Lower leg skin (tissue), 4 donors: ENCODE results near the gene TMEM192. TPM values are rescaled to one million over a fixed set of nuclear protein-coding genes. Genes with fewer than 3 reads are reported as not detected.

Experiments used
- DNase-seq, 2 donors: peaks; one replicate each; pipeline ENCODE4 v3.0.0-alpha.2; 2019; ENCODE audit warnings: low spot score in 2 of 2
- H3K4me3 ChIP-seq: fragments of 200-600 bp; sonication (generic); 2 replicates; pipeline ENCODE4 v1.5.1; 2017; ENCODE audit warnings: mild to moderate bottlenecking, low read depth; ENCODE audit not compliant: poor library complexity, severe bottlenecking
- POLR2A ChIP-seq, 2 donors: fragments of 450-650 bp; IDR thresholded peaks; one replicate each; pipeline ENCODE4 v1.6.1; 2016 to 2017; ENCODE audit warnings: antibody characterized with exemption in 2 of 2, mild to moderate bottlenecking in 1 of 2, moderate library complexity in 1 of 2
- WGBS, 2 donors: methylation state at CpG; one replicate each; pipeline ENCODE4 v1.1.5; 2018; 5-methylcytosine and 5-hydroxymethylcytosine counted together
- intact Hi-C: fragments of 100-400 bp; cut with DNase I; formaldehyde crosslinking; loops from one replicate; pipeline ENCODE4 v1.15.0; 2023; ENCODE audit warnings: low total_unique reads
- total RNA-seq, 4 donors: library from RNA; depleted of rRNA; stranded (reverse); fragments of >200 nt; gene quantifications; one replicate each; pipeline ENCODE4 v1.1.0, GENCODE V29; 2016
- TF ChIP-seq, protein P1 (sequence below), 3 donors: fragments of 450-650 bp; IDR thresholded peaks; one replicate each; pipeline ENCODE4 v1.5.1; 2016; ENCODE audit warnings: antibody characterized with exemption in 3 of 3, mild to moderate bottlenecking in 3 of 3, moderate library complexity in 2 of 3

The TMEM192 gene
- total RNA-seq, 4 donors from 2014 or later = 7.0 to 12.6 (median 11.4) TPM

DNA sequence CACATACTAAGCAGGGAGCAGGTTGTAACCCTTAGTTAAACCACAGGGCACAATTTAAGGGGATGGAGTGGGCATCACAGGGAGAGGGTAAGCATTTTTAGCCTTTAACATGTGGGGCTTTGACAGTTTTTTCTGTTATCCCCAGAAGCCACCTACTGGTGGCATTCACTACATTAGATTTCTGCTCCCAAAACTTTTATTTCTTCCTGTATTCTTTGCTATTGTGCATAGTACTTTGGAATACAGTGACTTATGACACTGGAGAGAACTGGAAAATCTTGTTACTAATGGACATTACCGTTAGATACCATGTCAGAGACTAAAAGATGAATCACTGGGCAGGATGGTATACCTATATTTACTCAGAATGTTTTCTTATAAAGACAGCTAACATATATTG lies 51.7 kb downstream of the TMEM192 start:
- H3K4me3 ChIP-seq = no peak overlapping the region
- 31 to 37% methylated on average over 1 of the region's 1 CpG for WGBS, 2 donors
- intact Hi-C loops = no loop called here
- no peak for DNase-seq
- no peak for TF ChIP-seq POLR2A (IDR thresholded peaks at IDR 0.05)
- TF ChIP-seq, protein P1, sequence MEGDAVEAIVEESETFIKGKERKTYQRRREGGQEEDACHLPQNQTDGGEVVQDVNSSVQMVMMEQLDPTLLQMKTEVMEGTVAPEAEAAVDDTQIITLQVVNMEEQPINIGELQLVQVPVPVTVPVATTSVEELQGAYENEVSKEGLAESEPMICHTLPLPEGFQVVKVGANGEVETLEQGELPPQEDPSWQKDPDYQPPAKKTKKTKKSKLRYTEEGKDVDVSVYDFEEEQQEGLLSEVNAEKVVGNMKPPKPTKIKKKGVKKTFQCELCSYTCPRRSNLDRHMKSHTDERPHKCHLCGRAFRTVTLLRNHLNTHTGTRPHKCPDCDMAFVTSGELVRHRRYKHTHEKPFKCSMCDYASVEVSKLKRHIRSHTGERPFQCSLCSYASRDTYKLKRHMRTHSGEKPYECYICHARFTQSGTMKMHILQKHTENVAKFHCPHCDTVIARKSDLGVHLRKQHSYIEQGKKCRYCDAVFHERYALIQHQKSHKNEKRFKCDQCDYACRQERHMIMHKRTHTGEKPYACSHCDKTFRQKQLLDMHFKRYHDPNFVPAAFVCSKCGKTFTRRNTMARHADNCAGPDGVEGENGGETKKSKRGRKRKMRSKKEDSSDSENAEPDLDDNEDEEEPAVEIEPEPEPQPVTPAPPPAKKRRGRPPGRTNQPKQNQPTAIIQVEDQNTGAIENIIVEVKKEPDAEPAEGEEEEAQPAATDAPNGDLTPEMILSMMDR (IDR thresholded peaks at IDR 0.05) = no peak

GRCh38 chr4:165059386-165059785 lies 53.3 kb downstream of the TMEM192 start:
- H3K4me3 ChIP-seq = no peak overlapping the region
- intact Hi-C loops = no loop called here
- DNase-seq = no peak
- 75 to 79% methylated on average over 4 of the region's 4 CpGs for WGBS, 2 donors
- no peak for TF ChIP-seq POLR2A (IDR thresholded peaks at IDR 0.05)
- TF ChIP-seq, protein P1 (IDR thresholded peaks at IDR 0.05) = no peak

GRCh38 chr4:165058666-165059065 lies 54.0 kb downstream of the TMEM192 start:
- no peak overlapping the region for H3K4me3 ChIP-seq
- TF ChIP-seq, protein P1 (IDR thresholded peaks at IDR 0.05) = no peak
- TF ChIP-seq POLR2A (IDR thresholded peaks at IDR 0.05) = no peak
- no peak for DNase-seq
- WGBS, 2 donors = 67 to 76% methylated on average over 2 of the region's 2 CpGs
- intact Hi-C loops = no loop called here

DNA sequence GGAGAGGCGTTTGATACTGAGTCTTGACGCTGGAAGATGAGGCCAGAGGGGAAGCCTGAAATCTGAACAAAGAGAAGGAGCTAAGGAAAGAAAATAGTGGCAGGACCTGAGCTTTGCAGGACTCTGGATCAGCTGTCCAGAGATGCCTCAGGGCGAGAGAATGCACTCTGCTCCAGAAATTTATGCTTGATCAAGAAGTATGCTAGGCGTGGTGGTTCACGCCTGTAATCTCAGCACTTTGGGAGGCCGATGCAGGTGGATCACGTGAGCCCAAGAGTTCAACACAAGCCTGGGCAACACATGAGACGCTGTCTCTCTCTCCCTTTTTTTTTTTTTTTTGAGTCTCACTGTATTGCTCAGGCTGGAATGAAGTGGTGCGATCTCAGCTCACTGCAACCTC lies 57.1 kb downstream of the TMEM192 start:
- no peak overlapping the region for H3K4me3 ChIP-seq
- no peak for DNase-seq
- WGBS, 2 donors = 90% methylated on average over 9 of the region's 9 CpGs
- TF ChIP-seq POLR2A (IDR thresholded peaks at IDR 0.05) = no peak
- TF ChIP-seq, protein P1 (IDR thresholded peaks at IDR 0.05) = no peak
- intact Hi-C loops = no loop called here

DNA sequence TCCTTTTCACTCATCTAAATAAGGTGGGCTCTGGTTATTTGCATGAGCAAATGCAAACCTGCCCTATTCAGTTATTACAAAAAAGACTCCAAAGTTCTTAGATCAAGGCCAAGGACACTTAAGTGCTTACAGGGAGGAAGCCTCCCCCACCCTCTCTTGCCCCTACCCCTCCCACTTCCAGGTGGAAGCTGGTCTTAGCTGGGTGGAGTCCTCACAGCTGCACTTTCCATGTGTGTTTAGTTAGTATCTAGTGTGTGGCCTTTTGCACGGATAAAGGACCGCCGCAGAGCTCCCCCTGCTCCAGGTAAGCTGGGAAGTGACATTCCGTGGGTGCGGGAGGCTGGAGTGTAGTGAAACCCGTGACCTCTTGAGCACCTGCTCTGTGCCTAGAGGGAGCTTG lies 59.0 kb downstream of the TMEM192 start, which contains the start of gene TRIM75:
TRIM75 (plus strand) TSS at position 222 of the 400 bp plus-strand sequence. CDS start 5,282 bp downstream, outside the sequence.
- intact Hi-C loops = no loop called here
- no peak for DNase-seq
- 80 to 85% methylated on average over 6 of the region's 6 CpGs for WGBS, 2 donors
- TF ChIP-seq, protein P1 (IDR thresholded peaks at IDR 0.05) = no peak
- TF ChIP-seq POLR2A (IDR thresholded peaks at IDR 0.05) = no peak
- H3K4me3 ChIP-seq = no peak within 1 kb of the TSS

DNA sequence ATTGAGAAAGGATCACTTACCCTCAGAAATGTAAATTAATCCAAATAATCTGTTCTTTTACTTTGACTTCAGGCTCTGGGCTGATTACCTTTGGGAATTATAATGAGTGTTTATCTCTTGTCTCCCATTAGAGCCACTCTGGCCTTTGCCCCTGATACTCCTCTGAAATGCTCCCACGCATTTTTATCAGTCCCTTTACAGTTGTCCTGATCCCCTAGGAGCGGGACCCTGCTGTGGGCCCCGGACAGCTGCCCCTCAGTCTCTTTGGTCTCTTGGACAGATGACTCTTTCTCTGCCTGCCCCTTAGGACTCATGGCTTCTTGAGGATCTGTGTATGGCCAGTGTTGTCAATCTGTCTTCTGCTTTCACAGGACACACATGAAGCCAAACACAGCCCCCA lies 60.0 kb downstream of the TMEM192 start:
- DNase-seq = no peak
- intact Hi-C loops = no loop called here
- WGBS, 2 donors = 70 to 77% methylated on average over 3 of the region's 3 CpGs
- H3K4me3 ChIP-seq = no peak overlapping the region
- no peak for TF ChIP-seq POLR2A (IDR thresholded peaks at IDR 0.05)
- TF ChIP-seq, protein P1 (IDR thresholded peaks at IDR 0.05) = no peak
